Stimulated activated CD4-positive, alpha-beta T cell treated with anti-CD3 and anti-CD28 coated beads, Interleukin-12 subunit alpha, Interleukin-12 subunit beta, amount 100 ng/mL, for 48 hours (primary cell): ENCODE data around the gene PRKD2.

Source experiments
- DNase-seq, 3 donors: peaks; one replicate each; pipeline ENCODE4 v3.0.0-alpha.2; 2020; ENCODE audit warnings: low read depth in 2 of 3, low spot score in 1 of 3

PRKD2 gene

GRCh38 chr19:46725036-46725820, 8.3 kb upstream of the PRKD2 start:
- DNase-seq: no peak

DNA sequence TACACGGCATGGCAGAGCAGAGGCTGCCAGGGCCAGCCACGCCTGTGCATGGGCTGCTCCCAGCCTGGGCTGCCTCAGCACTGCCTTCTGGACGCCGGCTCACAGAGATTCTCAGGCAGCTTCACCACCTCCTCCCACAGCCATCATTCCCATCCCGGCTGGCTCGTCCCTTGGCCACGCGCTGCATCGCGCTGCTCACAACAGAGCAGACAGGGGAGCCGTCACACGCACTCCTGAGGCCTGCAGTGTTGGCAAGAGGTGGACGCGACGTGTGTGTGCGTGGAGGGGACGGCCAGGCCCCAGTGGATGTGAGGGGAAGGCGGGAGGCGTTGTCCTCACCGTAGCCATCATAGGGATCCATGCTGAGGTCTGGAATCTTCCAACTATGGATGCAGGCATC, 7.6 kb upstream of the PRKD2 start:
- DNase-seq: no peak

DNA sequence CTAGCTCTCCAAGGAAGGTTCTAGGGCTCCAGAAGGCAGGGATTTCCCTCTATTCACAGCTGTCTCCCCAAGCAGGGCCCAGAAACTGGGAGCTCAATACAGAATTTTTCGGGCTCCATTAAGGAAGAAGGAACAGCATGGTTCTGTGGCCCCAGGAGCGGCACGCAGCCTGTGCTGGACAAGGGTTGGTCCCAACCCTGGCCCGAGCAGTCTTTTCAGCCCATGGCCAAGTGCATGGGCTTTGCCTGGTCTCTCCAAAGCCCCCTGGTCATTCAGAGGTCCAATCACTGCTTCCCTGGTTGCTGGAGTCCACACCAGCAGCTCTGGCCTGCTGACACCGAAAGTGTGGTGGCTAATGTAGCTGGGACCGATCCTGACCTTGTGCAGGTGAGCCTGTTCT, 6.6 kb upstream of the PRKD2 start:
- DNase-seq: no peak

DNA sequence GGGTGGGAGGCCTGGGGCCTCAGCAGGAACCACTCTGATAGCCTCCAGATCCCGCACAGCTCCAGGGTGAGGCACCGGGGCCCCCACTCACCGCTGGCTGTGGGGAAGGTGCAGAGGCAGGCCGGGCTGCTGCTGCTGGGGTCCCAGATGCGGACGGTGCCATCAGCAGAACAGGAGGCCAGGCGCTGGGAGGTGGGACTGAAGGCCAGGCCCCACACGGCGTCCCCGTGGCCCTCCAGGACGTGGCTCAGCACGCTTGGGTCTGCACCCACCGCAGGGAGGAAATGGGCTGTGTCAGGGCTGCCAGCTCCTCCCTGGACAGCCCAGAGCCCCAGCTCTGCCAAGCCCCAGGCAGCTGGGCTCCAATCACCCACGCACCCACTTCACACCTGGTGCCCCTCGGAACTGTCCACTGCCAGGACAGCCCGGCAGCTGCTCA, 6.1 kb upstream of the PRKD2 start:
- no peak for DNase-seq

DNA sequence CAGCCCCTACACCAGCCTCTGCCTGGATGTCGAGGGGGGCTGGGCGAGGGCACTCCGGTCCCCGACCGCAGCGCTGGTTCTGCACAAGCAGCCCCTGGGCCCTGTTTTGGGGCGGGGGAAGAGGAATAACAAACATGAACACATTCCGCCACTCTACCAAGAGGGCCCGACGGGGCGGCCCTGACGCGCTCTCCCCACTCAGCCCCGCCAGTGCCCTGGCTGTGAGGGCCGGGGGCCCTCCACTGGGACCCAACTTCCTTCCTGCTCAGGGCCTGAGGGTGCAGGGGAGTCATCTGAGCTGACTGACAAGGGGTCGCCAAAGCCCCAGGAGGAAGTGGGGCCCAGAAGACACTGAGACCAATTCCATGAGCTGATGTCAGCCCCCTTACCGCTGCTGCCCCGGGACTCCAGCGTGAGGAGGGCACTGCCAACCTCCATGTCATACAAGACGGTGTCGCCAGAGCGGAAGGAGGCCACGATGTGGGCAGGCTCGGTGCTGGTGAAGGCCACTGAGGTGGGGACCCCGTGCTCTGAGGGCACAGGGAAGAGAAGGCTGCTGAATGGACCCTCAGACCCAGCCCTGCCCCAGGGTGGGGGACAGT, 5.6 kb upstream of the PRKD2 start:
- DNase-seq: no peak

DNA sequence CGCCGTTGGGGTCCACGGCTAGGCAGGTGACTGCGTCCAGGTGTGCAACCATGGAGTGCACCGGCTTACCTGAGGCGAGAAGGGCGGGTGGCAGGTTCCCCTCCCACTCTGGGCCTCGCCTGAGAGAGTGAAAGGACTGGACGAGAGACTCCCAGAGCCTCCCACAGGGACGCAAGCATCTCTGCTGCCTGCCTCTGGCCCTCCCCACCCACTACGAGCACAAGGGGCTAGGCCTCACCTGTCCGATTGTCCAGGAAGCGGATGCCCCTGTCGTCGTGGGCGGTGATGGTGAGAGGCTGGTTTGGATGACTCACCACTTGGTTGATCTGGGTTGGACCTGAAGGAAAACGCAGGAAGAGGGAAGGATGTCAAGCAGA, 5.1 kb upstream of the PRKD2 start:
- DNase-seq: no peak

GRCh38 chr19:46721269-46722003, 4.5 kb upstream of the PRKD2 start:
- DNase-seq: no peak

DNA sequence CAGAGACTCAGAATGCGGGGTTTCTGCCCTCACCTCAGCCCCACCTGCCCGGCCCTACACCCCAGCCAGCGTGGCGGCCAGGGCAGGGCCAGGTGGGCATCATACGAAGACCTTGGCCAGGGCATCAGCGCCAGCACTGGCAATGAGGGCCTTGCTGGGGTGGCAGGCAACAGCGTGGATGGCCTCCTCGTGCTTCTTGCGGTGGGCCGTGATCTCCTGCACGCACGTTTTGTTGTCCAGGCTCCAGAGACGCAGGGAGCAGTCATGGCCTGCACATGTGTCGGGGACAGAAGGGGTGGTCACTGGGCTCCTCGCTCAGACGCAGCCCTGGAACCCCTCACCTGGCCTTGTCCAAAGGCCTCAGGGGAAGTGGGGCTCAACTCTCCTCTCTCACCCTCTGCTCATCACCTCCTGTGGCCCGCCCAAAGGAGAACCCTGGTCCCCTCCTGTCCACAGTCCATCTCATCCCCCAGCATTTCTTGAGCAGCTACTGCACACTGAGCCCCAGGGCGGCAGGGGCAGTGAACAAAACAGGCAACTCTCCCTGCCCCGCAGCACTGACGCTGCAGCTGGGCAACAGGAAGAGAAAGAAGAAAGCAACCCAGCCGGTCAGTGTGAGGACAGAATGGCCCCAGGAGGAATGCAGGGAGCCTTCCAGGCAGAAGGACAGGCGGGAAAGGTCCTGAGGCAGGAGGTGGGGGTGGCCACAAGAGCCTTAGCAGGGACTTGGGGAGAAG, 3.8 kb upstream of the PRKD2 start:
- no peak for DNase-seq

- DNase-seq: no peak
Measured at GRCh38 chr19:46719629-46720502, 3.0 kb upstream of the PRKD2 start.

GRCh38 chr19:46718934-46719622, 2.2 kb upstream of the PRKD2 start:
- DNase-seq: no peak

DNA sequence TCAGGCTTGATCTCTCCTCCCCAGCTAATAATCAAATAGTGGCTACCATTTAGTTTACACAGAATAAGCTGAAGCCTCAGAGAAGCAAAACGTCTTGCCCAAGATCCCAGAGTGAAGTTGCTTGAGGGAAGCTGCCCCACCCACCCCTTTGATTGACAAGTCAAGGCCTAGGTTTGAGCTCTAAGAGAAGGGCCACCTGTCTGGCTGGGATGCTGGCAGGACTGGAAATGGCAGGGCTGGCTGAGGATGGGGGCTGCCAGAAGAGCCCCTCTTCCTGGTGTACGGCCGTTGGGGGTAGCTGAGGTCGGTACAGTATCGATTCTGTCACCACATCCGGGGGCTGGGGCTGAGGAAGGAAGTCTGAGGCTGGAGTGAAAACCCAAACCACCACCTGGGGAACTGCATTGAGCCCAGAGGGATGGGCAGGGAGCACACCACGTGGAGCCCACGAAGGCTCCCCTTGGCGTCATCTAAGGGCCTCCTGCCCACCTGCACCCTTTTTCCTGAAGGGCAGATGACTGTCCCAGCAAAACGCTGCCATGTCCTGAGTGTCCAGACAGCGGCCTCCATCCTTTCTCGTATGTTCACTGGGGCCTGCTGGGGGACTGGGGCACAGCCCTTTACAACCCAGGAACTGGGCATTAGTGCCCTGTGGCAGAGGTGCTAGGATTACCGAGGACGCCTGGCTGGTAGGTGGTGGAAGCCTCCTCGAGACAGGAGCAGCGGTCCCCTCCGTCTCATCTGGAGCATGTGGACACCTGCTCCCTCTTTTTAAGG, 1.4 kb upstream of the PRKD2 start:
- peak in 1 of 3 donors; percentile 43 for DNase-seq

DNA sequence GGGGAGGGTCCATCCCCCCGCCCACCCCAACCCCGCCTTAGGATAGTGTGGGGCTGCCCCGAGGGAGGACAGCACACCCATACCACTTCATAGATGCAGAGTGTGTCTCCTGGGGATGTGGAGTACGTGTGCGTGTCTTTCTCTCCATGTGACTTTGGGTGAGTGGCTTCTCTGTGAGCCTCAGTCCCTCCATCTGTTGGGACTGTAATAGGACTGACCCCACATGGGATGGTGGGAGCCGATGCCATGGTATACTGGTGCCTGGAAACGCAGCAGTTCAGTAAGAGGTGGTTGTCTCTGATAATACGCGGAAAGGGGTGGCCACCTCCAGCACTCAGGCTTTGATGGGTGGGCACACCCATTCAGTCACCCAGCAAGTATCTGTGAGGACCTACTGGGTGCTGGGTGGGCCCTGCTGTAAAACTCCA, 816 bp upstream of the PRKD2 start:
- no peak for DNase-seq

DNA sequence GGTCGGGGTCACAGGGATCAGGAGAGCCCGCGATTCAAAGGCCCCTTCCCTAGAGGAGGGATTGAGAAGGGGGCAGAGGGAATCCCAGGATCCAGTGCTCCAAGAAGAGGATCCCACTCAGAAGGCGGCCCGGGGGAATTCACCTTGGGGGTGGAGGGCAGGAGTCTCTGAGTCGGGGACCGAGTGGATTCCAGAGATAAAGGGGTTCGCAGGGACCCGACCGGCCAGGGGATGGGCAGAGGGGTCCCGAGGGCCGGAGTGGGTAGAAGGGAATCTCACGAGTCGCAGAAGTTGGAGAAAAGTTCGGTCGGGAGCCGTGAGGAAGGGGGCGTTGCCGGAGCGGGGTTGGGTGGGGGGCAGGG, 261 bp downstream of the PRKD2 start:
- no peak for DNase-seq

GRCh38 chr19:46715975-46716671, 791 bp downstream of the PRKD2 start:
- no peak for DNase-seq

DNA sequence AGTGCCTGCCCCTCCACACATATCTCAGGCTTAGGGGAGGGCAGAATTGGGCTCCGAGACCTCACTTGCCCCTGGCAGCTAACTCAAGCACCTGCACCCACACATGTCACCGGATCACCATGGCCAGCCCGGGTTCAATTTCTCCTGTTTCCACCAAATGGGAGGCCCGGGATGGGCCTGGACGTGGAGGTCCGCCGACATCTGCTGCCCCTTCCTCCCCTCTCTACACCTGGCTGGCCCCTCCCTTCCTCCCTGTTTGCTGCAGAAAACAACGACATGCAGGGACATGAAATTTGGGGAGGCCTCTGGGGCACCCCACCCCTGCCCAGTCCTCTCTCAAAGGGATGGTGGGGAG, 1.3 kb downstream of the PRKD2 start:
- no peak for DNase-seq

- no peak for DNase-seq
Measured at GRCh38 chr19:46714444-46715106, 2.3 kb downstream of the PRKD2 start.

GRCh38 chr19:46713781-46714443, 3.0 kb downstream of the PRKD2 start:
- peak; percentile 46 to 55 (median 47) for DNase-seq
